Testis (tissue), 3 donors: ENCODE results near the gene RNF32. TPM values are rescaled to one million over a fixed set of nuclear protein-coding genes. Genes with fewer than 3 reads are reported as not detected.

Source experiments
- DNase-seq: peaks from one replicate; pipeline ENCODE4 v3.0.0-alpha.2; 2019
- H3K27ac ChIP-seq, 2 donors: fragments of 200-600 bp; sonication (generic); one replicate each; pipeline ENCODE4 v1.5.1; 2019
- H3K27me3 ChIP-seq: fragments of 200-600 bp; sonication (generic); one replicate; pipeline ENCODE4 v1.5.1; 2019
- H3K36me3 ChIP-seq: fragments of 200-600 bp; sonication (generic); one replicate; pipeline ENCODE4 v1.5.1; 2017; ENCODE audit warnings: low read depth; ENCODE audit errors: missing control alignments
- H3K4me1 ChIP-seq: fragments of 200-600 bp; sonication (generic); one replicate; pipeline ENCODE4 v1.5.1; 2019
- H3K4me3 ChIP-seq, 2 donors: fragments of 200-600 bp; sonication (generic); one replicate each; pipeline ENCODE4 v1.5.1; 2017 to 2019
- H3K9me3 ChIP-seq: fragments of 200-600 bp; sonication (generic); one replicate; pipeline ENCODE4 v1.5.1; 2017
- POLR2A ChIP-seq: fragments of 450-650 bp; IDR thresholded peaks from one replicate; pipeline ENCODE4 v1.6.1; 2017; ENCODE audit warnings: antibody characterized with exemption, mild to moderate bottlenecking, moderate library complexity
- WGBS, 2 donors: methylation state at CpG; one replicate each; pipeline ENCODE4 v1.1.5; 2018; 5-methylcytosine and 5-hydroxymethylcytosine counted together
- intact Hi-C: fragments of 100-400 bp; cut with DNase I; formaldehyde crosslinking; loops from one replicate; pipeline ENCODE4 v1.15.1; 2023; ENCODE audit warnings: low total_unique reads
- polyA plus RNA-seq: library from polyadenylated mRNA; stranded (reverse); fragments of 350-450 nt; fragmentation: Illumina TruSeq; extraction: RNeasy Lipid Tissue Mini Kit (QIAGEN cat#74804); gene quantifications from one replicate; pipeline ENCODE4 v1.2.3, GENCODE V29; 2014; ENCODE audit warnings: low read depth, low replicate concordance; ENCODE audit not compliant: insufficient read depth
- total RNA-seq, 2 donors: library from RNA; depleted of rRNA; stranded (reverse); fragments of >200 nt; gene quantifications; one replicate each; pipeline ENCODE4 v1.2.3, GENCODE V29; 2016
- TF ChIP-seq, protein P1 (sequence below), 3 experiments: fragments of 450-650 bp in 2 of 3; fragments of 200-600 bp in 1 of 3; sonication (generic) in 1 of 3; IDR thresholded peaks; one replicate each; pipeline ENCODE4 v1.5.1; 2016 to 2019; ENCODE audit warnings: antibody characterized with exemption in 3 of 3, mild to moderate bottlenecking in 2 of 3, moderate library complexity in 1 of 3

RNF32 gene
- total and polyA plus RNA-seq, 3 donors from 2014 or later: 45.7 to 159 (median 63.8) TPM

DNA sequence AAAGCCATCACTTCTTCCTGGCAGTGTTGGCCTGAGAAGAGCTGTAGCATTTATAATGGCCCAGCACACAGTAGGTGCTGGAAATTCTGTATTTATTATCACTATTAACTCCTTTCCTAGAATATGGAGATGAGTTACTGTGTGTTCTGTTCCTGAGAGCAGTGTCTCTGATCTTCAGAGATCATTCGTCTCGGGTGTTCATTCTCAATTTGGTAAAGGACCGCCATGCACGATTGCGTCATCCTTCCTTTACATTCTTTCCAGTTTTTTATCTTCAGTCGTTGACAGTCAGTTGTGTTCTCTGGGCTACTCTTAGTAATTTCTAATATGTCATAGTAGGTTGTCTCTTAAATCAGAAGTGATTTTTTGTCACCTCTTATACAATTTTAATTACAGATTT is 18.6 kb downstream of the RNF32 start:
- no peak overlapping the region for H3K27ac ChIP-seq
- intact Hi-C loops: no loop called here
- no peaks in the 10 kb centered on the region for H3K4me1 ChIP-seq
- no peak overlapping the region for H3K4me3 ChIP-seq
- TF ChIP-seq, protein P1, sequence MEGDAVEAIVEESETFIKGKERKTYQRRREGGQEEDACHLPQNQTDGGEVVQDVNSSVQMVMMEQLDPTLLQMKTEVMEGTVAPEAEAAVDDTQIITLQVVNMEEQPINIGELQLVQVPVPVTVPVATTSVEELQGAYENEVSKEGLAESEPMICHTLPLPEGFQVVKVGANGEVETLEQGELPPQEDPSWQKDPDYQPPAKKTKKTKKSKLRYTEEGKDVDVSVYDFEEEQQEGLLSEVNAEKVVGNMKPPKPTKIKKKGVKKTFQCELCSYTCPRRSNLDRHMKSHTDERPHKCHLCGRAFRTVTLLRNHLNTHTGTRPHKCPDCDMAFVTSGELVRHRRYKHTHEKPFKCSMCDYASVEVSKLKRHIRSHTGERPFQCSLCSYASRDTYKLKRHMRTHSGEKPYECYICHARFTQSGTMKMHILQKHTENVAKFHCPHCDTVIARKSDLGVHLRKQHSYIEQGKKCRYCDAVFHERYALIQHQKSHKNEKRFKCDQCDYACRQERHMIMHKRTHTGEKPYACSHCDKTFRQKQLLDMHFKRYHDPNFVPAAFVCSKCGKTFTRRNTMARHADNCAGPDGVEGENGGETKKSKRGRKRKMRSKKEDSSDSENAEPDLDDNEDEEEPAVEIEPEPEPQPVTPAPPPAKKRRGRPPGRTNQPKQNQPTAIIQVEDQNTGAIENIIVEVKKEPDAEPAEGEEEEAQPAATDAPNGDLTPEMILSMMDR (IDR thresholded peaks at IDR 0.05): no peak
- TF ChIP-seq POLR2A: no peak
- 81 to 85% methylated on average over 6 of the region's 6 CpGs for WGBS, 2 donors
- DNase-seq: no peak
- H3K27me3 ChIP-seq: no peaks in the 10 kb centered on the region
- no peaks in the 10 kb centered on the region for H3K36me3 ChIP-seq
- no peaks in the 10 kb centered on the region for H3K9me3 ChIP-seq

DNA sequence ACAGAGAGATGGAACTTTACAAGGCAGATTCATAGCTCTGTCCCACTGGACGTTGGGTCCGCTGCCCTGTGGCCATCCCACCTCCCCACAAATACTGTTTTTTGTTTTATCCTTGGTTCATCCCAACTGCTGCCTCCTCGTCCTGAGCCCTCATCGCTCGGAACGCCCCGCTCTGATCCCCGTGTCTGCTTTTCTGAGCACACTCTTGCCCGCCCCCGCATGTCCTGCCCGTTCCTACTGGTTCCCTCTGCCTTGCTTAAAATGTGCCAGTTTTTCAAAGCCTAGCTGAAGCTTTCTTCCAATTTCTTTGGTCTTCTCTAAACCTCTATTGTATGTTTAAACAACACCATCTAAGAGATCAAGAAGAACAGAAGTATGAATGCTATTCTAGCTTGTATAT is 19.4 kb downstream of the RNF32 start:
- 41 to 43% methylated on average over 11 of the region's 11 CpGs for WGBS, 2 donors
- H3K36me3 ChIP-seq: no peaks in the 10 kb centered on the region
- no peak for TF ChIP-seq POLR2A
- TF ChIP-seq, protein P1 (IDR thresholded peaks at IDR 0.05): no peak
- no peak overlapping the region for H3K4me3 ChIP-seq
- no peak overlapping the region for H3K27ac ChIP-seq
- intact Hi-C loops: no loop called here
- DNase-seq: peak; percentile 42
- H3K27me3 ChIP-seq: no peaks in the 10 kb centered on the region
- no peaks in the 10 kb centered on the region for H3K4me1 ChIP-seq
- no peaks in the 10 kb centered on the region for H3K9me3 ChIP-seq

DNA sequence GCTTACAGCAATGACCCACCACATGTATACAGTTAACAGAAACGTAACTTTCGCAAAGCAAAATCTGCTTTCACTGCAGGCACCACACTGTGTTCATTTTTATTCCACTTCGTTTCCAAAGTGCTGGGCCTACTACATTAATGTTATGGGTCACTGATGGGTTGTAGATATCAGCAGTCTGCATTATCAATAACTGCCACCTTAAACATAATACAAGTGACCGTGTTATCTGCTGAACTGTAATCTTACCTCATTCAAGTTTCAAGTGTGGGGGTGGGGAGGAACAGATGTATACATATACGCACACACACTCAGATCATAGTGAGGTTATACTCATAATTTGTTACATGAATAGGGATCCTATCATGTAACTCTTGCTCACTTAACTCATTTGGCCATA is 21.1 kb downstream of the RNF32 start:
- no peak overlapping the region for H3K27ac ChIP-seq
- no peak for DNase-seq
- H3K36me3 ChIP-seq: no peaks in the 10 kb centered on the region
- H3K4me3 ChIP-seq: no peak overlapping the region
- no peaks in the 10 kb centered on the region for H3K27me3 ChIP-seq
- no peaks in the 10 kb centered on the region for H3K9me3 ChIP-seq
- 90 to 91% methylated on average over 5 of the region's 5 CpGs for WGBS, 2 donors
- no peaks in the 10 kb centered on the region for H3K4me1 ChIP-seq
- TF ChIP-seq, protein P1 (IDR thresholded peaks at IDR 0.05): no peak
- TF ChIP-seq POLR2A: no peak
- intact Hi-C loops: no loop called here

DNA sequence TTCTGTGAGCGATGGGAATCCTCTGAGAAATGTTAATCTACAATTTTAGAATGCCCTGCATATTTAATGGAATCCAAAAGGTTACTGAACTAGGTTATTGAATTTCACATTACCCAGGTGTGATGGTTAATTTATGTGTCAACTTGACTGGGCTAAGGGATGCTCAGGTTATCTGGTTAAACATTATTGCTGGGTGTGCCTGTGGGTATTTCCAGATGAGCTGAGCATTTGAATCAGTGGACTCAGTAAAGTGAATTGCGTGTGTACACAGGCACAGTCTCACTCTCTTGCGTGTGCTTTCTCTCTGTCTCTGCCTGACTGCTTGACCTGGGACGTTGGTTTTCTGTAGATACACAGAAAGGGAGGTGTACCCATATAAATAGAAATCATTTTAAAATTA is 21.7 kb downstream of the RNF32 start:
- Histone ChIP-seq H3K27ac (no peak overlapping the region), H3K4me1 (no peaks in the 10 kb centered on the region), H3K9me3 (no peaks in the 10 kb centered on the region), H3K36me3 (no peaks in the 10 kb centered on the region), H3K4me3 (no peak overlapping the region), H3K27me3 (no peaks in the 10 kb centered on the region)
- TF ChIP-seq, protein P1 (IDR thresholded peaks at IDR 0.05): no peak
- TF ChIP-seq POLR2A: no peak
- DNase-seq: no peak
- intact Hi-C loops: no loop called here
- 89 to 91% methylated on average over 4 of the region's 4 CpGs for WGBS, 2 donors

DNA sequence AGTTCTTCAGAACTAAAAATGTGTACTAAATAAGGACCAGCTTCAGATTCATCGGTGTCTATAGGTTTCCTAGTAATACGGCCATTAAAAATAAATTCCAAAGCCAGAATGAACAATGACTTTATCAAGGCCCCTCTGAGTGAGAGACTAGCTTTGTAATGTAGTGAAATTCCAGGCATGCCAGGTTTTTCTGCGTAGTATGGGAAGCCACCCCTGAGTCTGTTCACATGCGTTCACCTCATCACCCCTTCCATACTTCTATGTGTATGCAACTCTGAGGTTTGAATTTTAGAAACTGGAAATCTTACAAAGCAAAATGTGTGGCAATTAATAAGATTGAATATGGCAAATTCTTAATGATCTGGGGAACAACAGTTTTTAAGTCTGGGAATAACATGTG is 24.5 kb downstream of the RNF32 start:
- no peaks in the 10 kb centered on the region for H3K4me1 ChIP-seq
- no peak overlapping the region for H3K27ac ChIP-seq
- WGBS, 2 donors: 86 to 87% methylated on average over 4 of the region's 4 CpGs
- TF ChIP-seq, protein P1 (IDR thresholded peaks at IDR 0.05): no peak
- TF ChIP-seq POLR2A: no peak
- H3K36me3 ChIP-seq: no peaks in the 10 kb centered on the region
- no peaks in the 10 kb centered on the region for H3K9me3 ChIP-seq
- intact Hi-C loops: no loop called here
- no peaks in the 10 kb centered on the region for H3K27me3 ChIP-seq
- H3K4me3 ChIP-seq: no peak overlapping the region
- DNase-seq: no peak
